ENCODE measurements around the gene MSI2. TPM values are rescaled to one million over a fixed set of nuclear protein-coding genes. Genes with fewer than 3 reads are reported as not detected.

Gene MSI2
- total RNA-seq, 2 donors from 2014 or later = 23.2 to 30.9 TPM

GRCh38 chr17:57515662-57516211, 259.4 kb downstream of the MSI2 start:
- intact Hi-C loops (cut with DNase I) = loop anchor here in 1 of 2 donors (5.0 kb wide), 1 partner anchor 1522 kb away; no protein-coding TSS in a partner anchor
- no peak for DNase-seq (ENCODE audit: low spot score)

- DNase-seq (ENCODE audit: low spot score) = no peak
- intact Hi-C loops (cut with DNase I) = loop anchor here in 1 of 2 donors (5.0 kb wide), 1 partner anchor 1521 kb away; no protein-coding TSS in a partner anchor
These were observed 260.2 kb downstream of the MSI2 start for GRCh38 chr17:57516290-57517230.

DNA sequence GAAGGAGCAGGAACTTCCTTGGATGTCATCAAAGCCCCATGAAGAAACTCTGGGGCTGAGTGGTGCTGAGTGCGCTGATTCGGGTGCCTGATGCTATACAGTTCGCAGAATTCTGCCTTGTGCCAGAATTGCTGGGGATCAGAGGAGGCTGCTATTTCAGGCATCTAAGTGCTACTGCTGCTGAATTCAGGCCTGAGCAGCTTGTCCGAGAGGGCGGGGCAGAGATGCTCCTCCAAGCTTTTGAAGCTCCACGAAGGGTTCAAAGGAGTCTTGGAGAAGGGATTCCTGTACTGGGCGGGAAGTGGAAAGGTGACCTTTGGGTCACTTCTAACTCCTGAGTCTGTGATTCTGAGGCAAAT, 260.9 kb downstream of the MSI2 start:
- intact Hi-C loops (cut with DNase I) = loop anchor here in 1 of 2 donors (5.0 kb wide), 1 partner anchor 1520 kb away; no protein-coding TSS in a partner anchor
- peak; percentile 35 for DNase-seq (ENCODE audit: low spot score)

DNA sequence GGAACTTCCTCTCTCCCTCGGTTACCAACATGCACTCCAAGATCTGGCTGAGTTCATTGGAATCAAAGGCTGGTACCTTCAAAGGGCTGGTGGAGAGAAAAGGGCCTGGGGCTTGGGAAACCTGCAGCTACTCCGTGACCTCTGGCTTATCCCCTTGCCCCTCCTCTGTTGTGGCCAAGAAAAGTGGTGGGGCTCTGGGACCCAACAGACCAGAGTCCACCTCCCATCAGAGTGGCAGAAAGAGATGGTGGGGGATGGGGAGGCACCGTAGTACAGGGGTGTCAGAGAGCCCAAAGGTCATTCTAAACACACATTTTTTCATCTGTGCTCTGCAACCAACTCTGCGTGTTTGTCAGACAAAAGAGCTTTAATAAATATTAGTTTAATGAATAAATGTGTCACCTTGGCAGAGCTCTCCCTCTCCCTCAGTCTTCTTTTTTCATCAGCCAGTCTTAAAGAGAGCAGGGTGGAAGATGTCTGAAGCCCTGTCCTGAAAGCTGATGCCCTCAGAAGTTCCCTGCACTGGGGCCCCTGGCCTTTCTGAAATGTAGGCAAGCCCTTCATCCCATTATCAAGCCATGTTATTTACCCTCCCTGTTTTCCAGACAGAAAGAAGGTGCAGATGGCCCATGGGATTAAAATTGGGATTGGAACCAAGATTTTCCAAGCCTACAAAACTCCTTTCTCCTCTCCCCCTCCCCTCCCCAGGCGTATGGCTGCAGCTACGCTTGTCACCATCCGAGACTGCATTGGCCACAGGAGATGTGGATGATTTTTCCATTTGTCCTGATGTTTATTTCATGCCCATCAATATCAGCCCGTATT, 261.5 kb downstream of the MSI2 start:
- intact Hi-C loops (cut with DNase I) = loop anchor here in 1 of 2 donors (5.0 kb wide), 1 partner anchor 1519 kb away; no protein-coding TSS in a partner anchor

GRCh38 chr17:57518587-57519581, 262.6 kb downstream of the MSI2 start:
- intact Hi-C loops (cut with DNase I) = loop anchor here in 1 of 2 donors (5.0 kb wide), 1 partner anchor 1518 kb away; no protein-coding TSS in a partner anchor
- peak; percentile 52 for DNase-seq (ENCODE audit: low spot score)

More for the DNA sequence above, 261.5 kb downstream of the MSI2 start:
- DNase-seq (ENCODE audit: low spot score) = peak; percentile 53

DNA sequence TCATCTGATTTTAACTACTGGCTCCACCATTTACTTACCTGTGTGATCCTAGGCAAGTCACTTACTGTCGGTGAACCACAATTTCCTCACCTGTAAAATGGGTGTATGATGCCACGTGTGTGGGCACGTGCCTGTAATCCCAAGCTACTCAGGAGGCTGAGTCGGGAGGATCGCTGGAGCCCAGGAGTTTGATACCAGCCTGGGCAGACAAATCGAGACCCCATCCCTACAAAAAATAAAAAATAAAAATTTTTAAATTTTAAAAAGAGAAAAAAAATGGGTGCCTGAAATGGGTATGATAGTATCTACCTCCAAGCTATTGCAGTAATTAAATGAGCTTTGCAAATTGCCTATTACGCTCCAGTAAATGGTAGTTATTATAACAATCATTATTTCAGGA, 263.5 kb downstream of the MSI2 start:
- no peak for DNase-seq (ENCODE audit: low spot score)
- intact Hi-C loops (cut with DNase I) = loop anchor here in 1 of 2 donors (5.0 kb wide), 1 partner anchor 1518 kb away; no protein-coding TSS in a partner anchor

- DNase-seq (ENCODE audit: low spot score) = no peak
- intact Hi-C loops (cut with DNase I) = no loop called here
These were observed 265.3 kb downstream of the MSI2 start for GRCh38 chr17:57521606-57522005.

GRCh38 chr17:57522042-57523005, 266.0 kb downstream of the MSI2 start:
- intact Hi-C loops (cut with DNase I) = no loop called here
- DNase-seq (ENCODE audit: low spot score) = no peak

- DNase-seq (ENCODE audit: low spot score) = no peak
- intact Hi-C loops (cut with DNase I) = no loop called here
These were observed 267.8 kb downstream of the MSI2 start for GRCh38 chr17:57523926-57524632.

- DNase-seq (ENCODE audit: low spot score) = no peak
- intact Hi-C loops (cut with DNase I) = no loop called here
These were observed 268.7 kb downstream of the MSI2 start for GRCh38 chr17:57524839-57525568.

DNA sequence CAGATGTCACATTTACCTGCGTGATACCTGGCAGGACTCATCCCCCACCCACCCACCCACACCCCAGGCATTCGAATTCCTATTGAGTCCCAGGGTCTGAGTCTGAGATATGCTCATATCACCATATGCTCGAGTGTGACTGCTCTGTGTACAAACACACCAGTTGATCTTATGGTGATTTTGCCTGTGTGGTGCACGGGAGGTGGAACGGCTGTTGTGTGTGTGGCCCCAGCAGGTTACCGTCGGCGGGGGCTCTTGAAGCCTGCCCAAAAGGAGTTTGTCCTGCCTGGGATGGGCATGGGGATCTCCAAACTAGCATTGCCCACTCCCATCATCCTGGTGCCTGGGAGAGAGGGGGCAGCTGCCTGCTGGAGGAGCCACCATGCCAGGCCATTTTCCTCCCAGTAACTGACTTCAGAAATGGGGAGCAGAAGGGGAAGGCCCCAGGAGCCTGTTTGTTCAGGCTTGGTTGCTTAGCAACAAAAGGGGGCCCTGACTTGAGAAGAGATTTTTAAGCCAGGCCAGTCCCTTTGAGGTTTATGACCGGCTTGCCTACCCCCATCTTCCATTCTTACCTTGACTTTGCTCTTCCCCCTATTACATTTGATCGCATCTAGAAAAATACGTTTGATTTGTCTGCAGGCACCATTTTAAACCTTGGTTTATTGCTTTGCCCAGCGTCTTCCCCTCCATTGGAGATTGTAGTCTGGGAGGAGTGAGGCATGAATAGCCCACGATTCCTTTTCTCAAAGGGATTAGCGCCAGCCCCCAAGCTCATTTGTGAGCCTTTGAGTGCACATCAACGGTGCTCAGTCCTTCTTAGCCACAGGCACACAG, 271.1 kb downstream of the MSI2 start:
- intact Hi-C loops (cut with DNase I) = no loop called here
- peak; percentile 44 for DNase-seq (ENCODE audit: low spot score)

DNA sequence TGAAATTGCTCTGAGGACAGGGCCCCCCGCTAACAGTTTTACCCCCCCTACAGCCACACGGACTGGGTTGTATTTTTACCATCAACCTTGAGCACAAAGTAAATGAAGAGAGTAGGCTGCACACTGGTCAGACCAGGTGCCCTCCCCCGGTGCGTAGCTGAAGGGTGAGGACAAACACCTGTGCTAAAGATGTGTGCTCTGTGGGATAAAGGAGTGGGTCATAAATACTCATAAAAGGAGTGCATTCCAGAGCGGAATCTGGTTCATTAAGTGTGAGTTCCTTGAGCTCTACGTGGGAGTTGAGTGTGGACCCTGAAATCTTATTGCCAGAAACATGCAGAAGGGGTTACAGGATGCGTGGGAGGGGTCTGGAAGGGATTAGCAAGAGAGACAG, 271.7 kb downstream of the MSI2 start:
- intact Hi-C loops (cut with DNase I) = no loop called here
- no peak for DNase-seq (ENCODE audit: low spot score)

DNA sequence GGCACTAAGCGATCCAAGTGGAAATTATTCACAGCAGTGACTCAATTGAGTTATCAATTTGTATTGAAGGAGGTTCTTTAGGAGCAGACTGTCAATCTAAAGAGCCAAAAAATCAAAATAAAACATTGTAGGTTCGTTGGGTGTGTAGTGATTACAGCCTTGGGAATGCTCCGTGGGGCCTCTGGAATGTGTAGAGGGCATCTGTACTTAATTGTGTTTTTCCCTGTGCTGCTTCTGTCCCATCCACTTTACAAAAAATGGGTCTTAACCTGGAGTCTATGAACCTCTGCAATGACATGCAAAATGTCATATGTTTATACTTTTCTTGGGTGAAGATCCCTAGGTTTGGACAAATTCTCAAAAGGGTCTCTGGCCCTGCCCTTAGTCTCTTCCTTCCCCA, 273.7 kb downstream of the MSI2 start:
- intact Hi-C loops (cut with DNase I) = loop anchor here in 1 of 2 donors (10.0 kb wide), 1 partner anchor 135 kb away; no protein-coding TSS in a partner anchor
- DNase-seq (ENCODE audit: low spot score) = no peak

- intact Hi-C loops (cut with DNase I) = loop anchor here in 1 of 2 donors (10.0 kb wide), 1 partner anchor 134 kb away; no protein-coding TSS in a partner anchor
These were observed 274.2 kb downstream of the MSI2 start for GRCh38 chr17:57530508-57530907.

GRCh38 chr17:57531078-57531477, 274.8 kb downstream of the MSI2 start:
- intact Hi-C loops (cut with DNase I) = loop anchor here in 1 of 2 donors (10.0 kb wide), 1 partner anchor 134 kb away; no protein-coding TSS in a partner anchor
- no peak for DNase-seq (ENCODE audit: low spot score)

More at GRCh38 chr17:57530508-57530907, 274.2 kb downstream of the MSI2 start:
- DNase-seq (ENCODE audit: low spot score) = peak; percentile 29
